NCI-H1048 (cell line): ENCODE results near the gene ANGPTL2.
"Not testable (repeated sequence)": the region's sequence is repeated elsewhere in the genome, so short reads cannot be mapped to it uniquely, and the experiment has no call there.

Source experiments
- DNase-seq: peaks from one replicate; lab custom pipeline; 2025; lab: John Stamatoyannopoulos, UW

ANGPTL2 gene, protein sequence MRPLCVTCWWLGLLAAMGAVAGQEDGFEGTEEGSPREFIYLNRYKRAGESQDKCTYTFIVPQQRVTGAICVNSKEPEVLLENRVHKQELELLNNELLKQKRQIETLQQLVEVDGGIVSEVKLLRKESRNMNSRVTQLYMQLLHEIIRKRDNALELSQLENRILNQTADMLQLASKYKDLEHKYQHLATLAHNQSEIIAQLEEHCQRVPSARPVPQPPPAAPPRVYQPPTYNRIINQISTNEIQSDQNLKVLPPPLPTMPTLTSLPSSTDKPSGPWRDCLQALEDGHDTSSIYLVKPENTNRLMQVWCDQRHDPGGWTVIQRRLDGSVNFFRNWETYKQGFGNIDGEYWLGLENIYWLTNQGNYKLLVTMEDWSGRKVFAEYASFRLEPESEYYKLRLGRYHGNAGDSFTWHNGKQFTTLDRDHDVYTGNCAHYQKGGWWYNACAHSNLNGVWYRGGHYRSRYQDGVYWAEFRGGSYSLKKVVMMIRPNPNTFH

DNA sequence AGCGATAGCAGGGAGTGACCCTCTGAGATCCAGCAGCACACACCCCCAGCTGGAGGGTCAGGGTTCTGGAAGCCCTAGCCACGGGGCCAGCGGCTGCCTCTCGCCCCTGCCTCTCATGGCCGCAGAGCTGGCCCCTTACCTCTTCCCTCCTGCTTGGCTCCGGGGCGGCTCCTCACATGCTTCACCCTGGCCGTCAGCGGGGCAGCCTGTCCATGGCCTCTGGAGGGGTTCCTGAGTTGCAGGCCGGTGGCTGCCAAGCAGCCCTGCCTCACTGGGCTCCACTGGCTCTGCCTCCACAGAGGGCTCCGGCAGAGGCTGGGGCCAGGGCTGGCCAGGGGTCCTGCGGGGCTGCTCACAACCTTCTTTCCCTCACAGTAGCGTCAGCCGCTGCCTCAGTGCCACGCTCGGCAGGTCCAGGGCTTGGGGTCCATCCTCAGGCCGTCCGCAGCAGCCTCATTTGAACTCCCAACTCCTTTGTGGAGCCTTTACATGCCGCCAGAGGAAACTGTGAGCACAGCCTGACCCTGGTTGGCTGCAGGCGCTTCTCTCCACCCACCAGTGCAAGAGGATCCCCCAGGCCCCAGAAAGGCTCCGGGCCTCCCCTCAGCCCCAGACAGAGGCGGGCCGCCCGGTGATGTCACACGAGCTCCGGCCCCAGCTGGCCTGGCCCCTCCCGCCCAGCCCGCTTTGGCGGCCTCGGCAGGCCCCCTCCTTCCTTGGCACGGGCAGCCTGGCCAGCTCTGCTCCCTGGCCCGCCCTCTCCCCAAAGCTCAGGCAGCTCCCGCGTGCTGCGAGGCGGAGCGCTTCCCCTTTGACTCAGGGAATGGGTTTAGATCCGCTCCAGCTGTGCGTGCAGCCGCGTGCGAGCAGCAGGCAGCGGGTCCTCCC lies at the start of gene ANGPTL2:
Gene ANGPTL2, minus strand, starts transcription at position 460 of the 888 bp plus-strand sequence. CDS start 13,904 bp downstream, outside the sequence.
- no peak for DNase-seq

DNA sequence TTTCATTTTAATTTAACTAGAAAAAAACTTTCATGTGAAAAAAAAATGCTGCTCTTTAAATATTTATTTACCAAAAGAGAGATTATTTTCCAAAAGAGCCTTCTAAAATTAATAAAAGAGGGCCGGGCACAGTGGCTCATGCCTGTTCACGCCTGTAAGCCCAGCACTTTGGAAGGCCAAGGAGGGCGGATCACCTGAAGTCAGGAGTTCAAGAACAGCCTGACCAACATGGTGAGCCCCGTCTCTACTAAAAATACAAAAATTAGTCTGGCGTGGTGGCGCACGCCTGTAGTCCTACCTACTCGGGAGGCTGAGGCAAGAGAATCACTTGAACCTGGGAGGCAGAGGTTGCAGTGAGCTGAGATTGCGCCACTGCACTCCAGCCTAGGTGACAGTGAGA lies 48.9 kb upstream of the ANGPTL2 start:
- not testable (repeated sequence) for DNase-seq

DNA sequence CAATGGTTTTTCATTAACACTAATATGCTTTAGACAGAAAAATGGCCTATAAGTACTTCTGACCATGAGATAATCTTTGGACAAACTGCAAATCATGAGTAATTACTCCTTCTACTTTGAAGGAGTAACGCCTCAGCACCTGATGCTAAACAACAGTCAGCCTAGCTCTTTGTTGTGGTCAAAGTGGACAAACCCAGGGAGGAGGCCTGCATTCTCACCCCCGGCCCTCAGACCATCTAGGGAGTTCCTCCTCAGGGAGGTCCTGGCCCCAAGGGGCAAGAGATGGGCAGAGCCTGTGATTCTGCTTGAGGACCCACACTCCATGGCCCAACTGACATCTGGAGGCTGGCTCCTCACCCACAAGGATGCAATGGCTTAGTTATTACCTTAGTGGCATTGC lies 48.2 kb upstream of the ANGPTL2 start:
- no peak for DNase-seq

GRCh38 chr9:127170103-127170502 lies 47.7 kb upstream of the ANGPTL2 start:
- DNase-seq: no peak

DNA sequence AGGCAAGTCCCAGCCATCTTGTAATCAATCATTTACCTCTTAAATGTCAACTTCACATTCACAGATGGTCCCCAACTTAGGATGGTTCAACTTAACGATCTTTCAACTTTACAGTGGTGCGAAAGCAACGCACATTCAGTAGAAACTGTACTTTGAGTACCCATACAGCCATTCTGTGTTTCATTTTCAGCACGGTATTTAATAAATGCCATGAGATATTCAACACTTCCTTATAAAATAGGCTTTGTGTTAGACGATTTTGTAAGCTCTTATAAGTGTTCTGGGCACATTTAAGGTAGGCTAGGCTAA lies 47.1 kb upstream of the ANGPTL2 start:
- no peak for DNase-seq

DNA sequence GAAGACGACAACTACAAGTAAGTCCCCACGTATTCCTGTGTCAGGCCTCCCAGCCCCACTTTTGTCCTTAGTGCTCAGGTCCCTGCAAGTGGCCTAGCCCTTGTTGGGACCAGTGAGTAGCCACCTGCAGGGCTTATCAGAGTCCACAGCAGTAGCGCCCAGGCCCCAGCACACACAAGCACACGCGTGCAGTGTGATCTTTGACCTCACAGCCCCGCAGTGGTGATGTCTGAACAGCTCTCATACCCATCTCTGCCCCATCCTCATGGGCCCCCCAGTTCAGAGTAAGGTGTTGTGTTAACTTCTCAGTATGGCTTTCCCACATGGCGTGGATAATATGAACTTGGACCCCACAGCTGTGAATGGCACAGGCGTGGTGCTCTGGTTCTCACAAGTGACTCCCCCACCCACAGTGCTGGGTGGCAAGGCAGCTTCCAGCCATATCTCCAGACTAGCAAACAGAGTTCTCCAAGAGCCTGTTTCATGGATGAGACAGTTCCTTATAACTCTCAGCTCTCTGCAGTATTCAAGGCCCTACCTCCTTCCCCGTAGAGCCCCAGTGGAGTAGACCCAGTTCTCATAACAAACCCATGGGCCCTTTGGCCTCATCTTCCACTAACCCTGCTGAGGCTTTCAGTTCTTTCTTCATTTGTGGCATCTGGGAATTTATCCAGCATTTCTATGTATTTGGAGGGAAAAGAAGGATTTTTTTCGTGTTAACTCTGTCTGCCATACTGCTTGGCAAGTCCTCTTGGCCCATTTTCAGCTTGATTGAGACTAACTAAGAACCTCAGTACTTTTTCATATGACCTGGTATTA lies 46.5 kb upstream of the ANGPTL2 start:
- DNase-seq: no peak

DNA sequence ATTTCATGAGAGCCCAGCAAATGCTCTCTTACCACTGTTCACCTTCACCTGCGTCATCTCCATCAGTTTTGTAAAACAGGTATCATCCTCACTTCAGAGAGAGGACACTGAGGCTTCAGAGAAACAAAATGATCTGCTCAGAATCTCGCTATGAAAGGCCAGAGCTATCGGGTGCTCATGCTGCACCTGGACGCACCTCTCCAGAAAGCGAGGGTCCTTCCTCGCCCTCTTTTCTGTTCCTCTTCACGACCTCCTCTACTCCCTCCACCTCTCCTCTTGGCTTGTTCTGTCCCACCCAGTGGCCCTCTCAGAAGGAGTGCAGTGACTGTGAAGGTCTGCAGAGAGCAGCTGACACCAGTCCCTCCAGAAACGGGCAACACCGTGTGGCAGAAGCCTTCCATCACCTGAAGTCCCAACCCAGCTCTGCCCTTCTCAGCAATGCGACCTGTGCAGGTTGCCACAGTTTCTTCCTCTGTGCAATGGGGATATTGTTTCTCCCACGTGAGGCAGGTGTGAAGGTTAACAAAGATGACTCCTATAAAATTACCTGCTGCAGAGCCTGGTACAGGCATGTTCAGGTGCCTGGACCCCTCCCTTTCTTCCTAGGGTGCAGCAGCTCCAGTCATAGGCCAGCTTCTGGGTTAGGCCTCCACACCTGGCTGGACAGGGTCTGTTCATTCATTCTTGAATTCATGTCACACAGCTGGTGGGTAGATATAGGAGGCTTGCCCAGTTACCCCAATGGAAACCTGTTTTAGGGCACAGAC lies 45.3 kb upstream of the ANGPTL2 start:
- DNase-seq: no peak

- no peak for DNase-seq
These were observed 44.5 kb upstream of the ANGPTL2 start for GRCh38 chr9:127166651-127167524.

DNA sequence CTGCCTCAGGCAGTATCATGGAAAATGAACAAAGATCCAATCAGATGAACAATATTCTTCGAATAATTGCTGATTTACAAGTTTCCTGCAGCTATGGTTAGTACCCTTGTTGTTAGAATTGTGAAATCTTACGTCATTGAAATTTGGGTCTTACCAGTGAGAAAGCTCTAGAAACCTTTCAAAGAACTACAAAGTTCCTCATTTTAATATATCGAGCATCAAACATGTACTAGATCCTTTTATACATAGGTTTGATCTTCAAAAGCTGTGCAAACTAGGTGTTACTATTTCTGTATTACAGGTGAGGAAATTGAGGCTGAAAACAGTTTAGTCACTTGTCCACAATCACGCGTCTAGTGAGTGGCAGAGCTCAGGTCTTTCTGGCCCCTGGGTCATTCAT lies 43.7 kb upstream of the ANGPTL2 start:
- DNase-seq: no peak

DNA sequence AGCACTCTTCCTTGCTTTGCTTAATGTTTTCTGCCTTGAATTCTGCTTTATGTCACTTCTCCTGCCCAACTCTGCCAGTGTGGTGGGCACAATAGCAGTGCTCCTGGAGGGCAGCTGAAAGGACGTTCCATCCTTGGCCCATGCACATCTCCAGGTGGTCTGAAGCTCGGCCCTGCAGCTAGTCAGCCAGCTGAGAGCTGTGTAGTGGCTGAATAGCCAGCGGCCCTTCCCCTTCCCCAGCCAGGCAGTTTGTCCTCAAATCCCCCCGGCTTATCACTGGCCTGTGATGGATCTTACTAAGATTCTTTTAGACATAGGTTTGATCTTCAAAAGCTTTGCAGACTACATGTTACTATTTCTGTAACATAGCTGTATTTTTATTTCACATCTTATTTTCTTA lies 42.7 kb upstream of the ANGPTL2 start:
- no peak for DNase-seq

GRCh38 chr9:127163409-127163808 lies 41.0 kb upstream of the ANGPTL2 start:
- no peak for DNase-seq

DNA sequence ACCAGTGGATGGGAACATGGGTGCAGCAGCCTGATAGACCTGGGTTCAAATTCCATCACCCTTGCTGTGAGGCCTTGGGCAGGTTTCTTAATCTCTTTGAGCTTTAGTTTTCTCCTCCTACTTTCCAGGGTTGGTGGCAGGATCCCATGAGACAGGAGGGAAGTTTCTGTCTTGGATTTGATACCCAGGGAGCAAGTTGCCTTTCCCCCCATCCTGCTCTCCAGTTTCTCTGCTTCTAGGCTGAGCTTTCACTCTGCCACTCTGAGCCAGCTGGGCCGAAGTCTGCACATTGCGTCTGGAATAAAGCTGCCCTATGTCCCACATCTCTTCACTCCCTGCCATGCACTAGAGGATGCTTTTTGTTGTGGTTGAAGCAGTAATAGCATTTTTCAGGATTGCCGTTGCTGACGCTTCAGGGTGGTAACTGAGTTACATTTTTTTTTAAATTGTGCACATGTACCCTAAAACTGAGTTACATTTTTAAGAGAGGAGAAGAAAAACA lies 40.5 kb upstream of the ANGPTL2 start:
- DNase-seq: no peak

DNA sequence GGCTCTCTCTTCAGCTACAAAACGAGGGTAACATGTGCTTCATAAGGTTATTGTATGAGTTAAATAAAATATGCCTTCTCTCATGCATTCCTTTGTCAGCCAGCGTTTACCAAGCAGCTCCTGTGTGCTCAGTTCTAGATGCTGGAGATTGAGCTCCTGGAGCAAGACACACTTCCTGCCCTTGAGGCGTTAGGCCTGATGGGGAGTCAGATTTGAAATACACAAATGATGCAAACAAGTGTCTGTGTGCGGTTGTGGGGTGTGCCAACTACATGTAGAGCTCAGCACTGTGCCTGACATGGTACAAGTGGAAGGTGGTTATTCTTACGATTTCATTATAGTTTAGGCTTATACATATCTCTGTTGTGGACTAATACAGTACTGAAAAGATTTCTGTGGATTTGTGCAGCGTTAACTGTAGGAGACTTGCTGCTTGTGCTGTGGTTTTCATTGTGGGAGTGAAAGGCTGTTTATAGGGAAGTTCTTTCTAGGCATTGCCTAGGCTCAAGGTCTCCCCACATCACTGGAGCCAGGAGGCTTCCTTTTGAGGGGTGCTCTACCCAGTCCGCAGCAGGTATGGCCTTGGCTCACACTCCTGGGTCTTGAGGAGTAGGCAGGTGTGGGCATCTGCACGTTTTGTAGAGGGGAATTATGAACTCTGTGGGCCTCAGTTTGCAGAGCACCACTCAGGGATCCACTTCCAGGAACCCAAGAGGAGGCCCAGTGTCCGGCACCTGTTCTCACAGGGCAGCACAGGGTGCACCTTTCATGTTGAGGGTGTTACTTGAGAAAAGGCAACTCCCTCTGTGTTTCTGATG lies 39.8 kb upstream of the ANGPTL2 start:
- no peak for DNase-seq

DNA sequence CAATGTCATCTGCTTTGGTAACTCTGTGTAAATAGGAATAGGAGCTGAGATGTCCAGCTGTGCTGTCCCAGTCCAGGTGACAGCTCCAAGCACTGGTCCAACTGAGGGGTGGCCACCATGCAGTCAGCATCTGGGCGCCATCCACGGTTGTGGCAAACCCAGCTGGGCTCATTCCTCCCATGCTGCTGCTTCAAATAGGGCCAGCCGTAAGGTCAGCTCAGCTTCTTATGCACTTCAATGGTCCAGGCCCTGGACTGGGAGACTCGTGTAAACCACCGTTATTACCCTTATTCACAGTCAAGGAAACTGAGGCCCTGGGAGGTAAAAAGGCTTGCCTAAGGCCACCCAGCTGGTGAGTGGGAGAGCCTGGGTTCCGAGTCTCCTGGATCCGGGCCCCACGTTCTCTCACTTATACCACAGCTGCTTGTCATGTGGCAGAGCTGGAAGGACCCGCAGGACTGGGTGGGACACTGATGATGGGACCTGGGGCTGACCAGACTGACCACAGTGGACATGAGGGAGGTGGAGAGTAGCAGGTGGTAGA lies 38.7 kb upstream of the ANGPTL2 start:
- no peak for DNase-seq

DNA sequence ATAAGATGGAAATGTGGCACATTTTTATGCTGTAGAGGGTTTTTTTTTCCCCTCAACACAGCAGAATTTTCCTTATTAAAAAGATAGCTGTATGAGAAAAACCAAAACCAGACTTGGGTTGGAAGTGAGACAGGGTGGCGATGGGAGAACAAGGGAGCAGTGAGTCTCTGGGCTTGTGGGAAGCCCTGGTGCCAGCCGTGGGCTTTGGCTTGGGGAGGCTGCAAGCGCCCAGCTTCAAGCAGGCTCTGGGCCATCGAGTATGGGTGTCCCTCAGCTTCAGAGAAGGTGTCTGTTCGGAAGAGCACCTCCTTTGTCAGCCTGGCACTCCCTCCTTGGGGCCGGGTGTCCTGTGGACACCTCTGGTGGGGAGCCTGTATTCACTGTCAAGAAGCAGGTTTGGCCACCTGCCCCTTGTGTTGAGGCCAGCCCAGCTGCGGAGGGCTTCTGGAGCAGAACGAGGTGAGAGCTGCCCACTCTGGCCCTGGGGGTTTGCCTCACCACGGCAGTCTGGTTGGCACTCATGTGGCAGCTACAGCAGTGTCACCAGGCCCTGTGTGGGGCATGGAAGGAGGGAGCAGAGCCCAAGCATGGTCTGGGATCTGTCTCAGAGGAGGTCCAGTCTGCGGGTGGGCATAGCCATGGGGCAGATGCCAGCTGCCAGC lies 37.6 kb upstream of the ANGPTL2 start:
- DNase-seq: no peak

DNA sequence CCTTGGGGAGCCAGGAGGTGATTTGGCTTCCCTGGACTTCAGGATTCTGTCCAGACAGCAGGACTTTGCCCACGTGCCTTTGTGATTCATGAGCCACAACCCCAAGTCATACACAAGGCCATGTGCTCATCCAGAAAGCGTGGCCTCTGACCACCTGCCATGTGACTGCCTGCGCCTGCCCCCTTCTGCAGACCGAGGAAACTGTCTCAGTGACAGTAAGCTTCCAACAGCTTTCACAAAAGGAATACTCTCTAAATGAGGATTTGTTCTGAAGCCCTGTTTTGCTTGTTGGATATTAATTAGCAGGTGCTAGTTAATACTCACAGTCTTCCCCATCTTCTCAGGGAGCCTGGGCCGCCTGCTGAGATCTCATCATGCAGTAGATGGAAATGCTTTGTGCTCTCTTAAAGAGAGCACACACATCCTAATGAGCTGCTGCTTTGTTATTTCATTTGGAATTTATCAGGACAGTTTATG lies 36.9 kb upstream of the ANGPTL2 start:
- no peak for DNase-seq

DNA sequence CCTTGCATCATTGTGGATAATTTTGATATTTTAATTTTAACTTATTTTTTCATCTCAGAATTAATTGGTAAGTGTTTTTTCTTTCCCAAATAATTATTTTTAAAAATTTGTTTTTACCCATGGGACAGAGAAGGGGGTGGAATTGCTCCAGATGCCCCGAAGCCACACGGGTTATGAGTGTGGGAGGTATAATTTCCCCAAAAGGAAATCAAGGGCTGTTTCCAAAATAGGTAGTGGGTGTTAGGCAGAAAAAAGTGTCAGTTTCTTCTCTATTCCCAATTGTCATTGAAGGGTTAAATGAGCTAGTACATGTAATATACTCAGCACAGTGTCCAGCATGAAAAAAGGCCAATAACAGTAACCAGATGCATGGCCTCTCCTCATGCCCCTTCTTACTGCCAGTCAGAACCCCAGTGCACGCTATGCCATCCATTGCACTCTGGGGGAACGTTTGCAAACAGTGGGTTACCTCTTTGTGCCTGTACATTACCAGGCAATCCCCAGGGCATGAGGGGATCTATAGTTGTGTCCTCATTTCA lies 36.4 kb upstream of the ANGPTL2 start:
- DNase-seq: no peak

GRCh38 chr9:127155314-127155960 lies 33.0 kb upstream of the ANGPTL2 start:
- DNase-seq: no peak
